ENCODE measurements around the gene ZNF70. TPM values are rescaled to one million over a fixed set of nuclear protein-coding genes. Genes with fewer than 3 reads are reported as not detected.

Gene ZNF70
- total and polyA plus RNA-seq, 2 of the 13 experiments (the other 11 are each of a cell fraction or from before 2014, with no cell fraction given): 0.62 to 3.6 TPM

GRCh38 chr22:23750714-23751440, at the start of gene ZNF70 (continued):
- TF ChIP-seq ZKSCAN5 (CRISPR knock-in tag; IDR thresholded peaks at IDR 0.05) (no peak), ZNF580 (CRISPR knock-in tag; IDR thresholded peaks at IDR 0.05; ENCODE audit: borderline replicate concordance, low read depth) (no peak), SIX4 (CRISPR knock-in tag; IDR thresholded peaks at IDR 0.05) (no peak), MEF2D (CRISPR knock-in tag; IDR thresholded peaks at IDR 0.05) (no peak), ZNF18 (CRISPR knock-in tag; IDR thresholded peaks at IDR 0.05; ENCODE audit: insufficient replicate concordance) (no peak), HCFC1 (IDR thresholded peaks at IDR 0.05; ENCODE audit: low read depth, low read length) (peak; percentile 47; the same call in 1 of the 2 replicates), ZNF512 (CRISPR knock-in tag; IDR thresholded peaks at IDR 0.05) (no peak), FOXJ3 (CRISPR knock-in tag; IDR thresholded peaks at IDR 0.05; ENCODE audit: borderline replicate concordance) (no peak), ATF2 (CRISPR knock-in tag; IDR thresholded peaks at IDR 0.05) (0 out of 2 replicates have a peak, but pooled peaks have one; percentile 35), ZNF788 (CRISPR knock-in tag; IDR thresholded peaks at IDR 0.05; ENCODE audit: borderline replicate concordance) (0 out of 2 replicates have a peak, but pooled peaks have one; percentile 31), ZKSCAN1 (IDR thresholded peaks at IDR 0.05; ENCODE audit: low read length) (no peak), PATZ1 (CRISPR knock-in tag; IDR thresholded peaks at IDR 0.05) (peak; percentile 32; the same call in 1 of the 2 replicates), RNF2 (conservative IDR thresholded peaks at IDR 0.05; ENCODE audit: low read depth) (peak; percentile 70; the same call in 1 of the 2 replicates), MNT (IDR thresholded peaks at IDR 0.05) (no peak), PITX1 (CRISPR knock-in tag; IDR thresholded peaks at IDR 0.05) (peak; percentile 9; the same call in 1 of the 2 replicates), AFF4 (CRISPR knock-in tag; IDR thresholded peaks at IDR 0.05) (no peak)
